ENCODE measurements around the gene PIEZO1. TPM values are rescaled to one million over a fixed set of nuclear protein-coding genes. Genes with fewer than 3 reads are reported as not detected.

The PIEZO1 gene
- total RNA-seq, 1 donor from 2014 or later: 247 TPM

- H3K36me3 ChIP-seq (ENCODE audit: insufficient read depth, low read length): peaks cover 5% of the 10 kb centered on the region
- Mint-ChIP-seq H3K4me3 (ENCODE audit: unreplicated experiment) (no peak overlapping the region), H3K36me3 (ENCODE audit: low read depth, unreplicated experiment) (peaks cover 2% of the 10 kb centered on the region), H3K27ac (ENCODE audit: unreplicated experiment) (no peak overlapping the region), H3K9me3 (ENCODE audit: unreplicated experiment) (no peaks in the 10 kb centered on the region), H3K27me3 (ENCODE audit: low read depth, unreplicated experiment) (no peaks in the 10 kb centered on the region), H3K4me1 (ENCODE audit: low read depth, unreplicated experiment) (peaks cover 9% of the 10 kb centered on the region)
- peaks cover 23% of the 10 kb centered on the region for H3K4me1 ChIP-seq (ENCODE audit: insufficient read depth, low read length)
- FAIRE-seq (no peak), DNase-seq (ENCODE audit: low read depth) (no peak)
- no peaks in the 10 kb centered on the region for H3K9me3 ChIP-seq (ENCODE audit: insufficient read depth, low read depth, low read length)
- no peak overlapping the region for H3K27ac ChIP-seq (ENCODE audit: low read depth, low read length)
- no peak overlapping the region for H3K9ac ChIP-seq (ENCODE audit: low read length)
- H3K79me2 ChIP-seq (ENCODE audit: insufficient read depth, low read length): peaks cover 83% of the 10 kb centered on the region
- H3K27me3 ChIP-seq (ENCODE audit: insufficient read depth, low read length): no peaks in the 10 kb centered on the region
- TF ChIP-seq EZH2 (IDR thresholded peaks at IDR 0.05; ENCODE audit: insufficient read depth, low read length) (no peak), CTCF (IDR thresholded peaks at IDR 0.05; ENCODE audit: insufficient read depth, low read depth, low read length) (no peak)
- H4K20me1 ChIP-seq (ENCODE audit: insufficient read depth, low read length): peaks cover 88% of the 10 kb centered on the region
- H3K4me2 ChIP-seq (ENCODE audit: low read length): no peak overlapping the region
- no peak overlapping the region for H2AFZ ChIP-seq (ENCODE audit: low read depth, low read length)
- no peak overlapping the region for H3K4me3 ChIP-seq (ENCODE audit: insufficient read depth, low read depth, low read length)
Observed at GRCh38 chr16:88752386-88753002, 32.5 kb downstream of the PIEZO1 start.

- Histone ChIP-seq H2AFZ (ENCODE audit: low read depth, low read length) (no peak overlapping the region), H4K20me1 (ENCODE audit: insufficient read depth, low read length) (peaks cover 89% of the 10 kb centered on the region), H3K79me2 (ENCODE audit: insufficient read depth, low read length) (peaks cover 78% of the 10 kb centered on the region), H3K9me3 (ENCODE audit: insufficient read depth, low read depth, low read length) (no peaks in the 10 kb centered on the region), H3K4me3 (ENCODE audit: insufficient read depth, low read depth, low read length) (no peak overlapping the region), H3K27ac (ENCODE audit: low read depth, low read length) (no peak overlapping the region), H3K9ac (ENCODE audit: low read length) (no peak overlapping the region), H3K36me3 (ENCODE audit: insufficient read depth, low read length) (peaks cover 5% of the 10 kb centered on the region), H3K4me1 (ENCODE audit: insufficient read depth, low read length) (peaks cover 20% of the 10 kb centered on the region), H3K27me3 (ENCODE audit: insufficient read depth, low read length) (no peaks in the 10 kb centered on the region), H3K4me2 (ENCODE audit: low read length) (no peak overlapping the region)
- no peaks in the 10 kb centered on the region for H3K9me3 Mint-ChIP-seq (ENCODE audit: unreplicated experiment)
- DNase-seq (ENCODE audit: low read depth) (no peak), FAIRE-seq (no peak)
- TF ChIP-seq EZH2 (IDR thresholded peaks at IDR 0.05; ENCODE audit: insufficient read depth, low read length) (no peak), CTCF (IDR thresholded peaks at IDR 0.05; ENCODE audit: insufficient read depth, low read depth, low read length) (no peak)
- H3K27me3 Mint-ChIP-seq (ENCODE audit: low read depth, unreplicated experiment): no peaks in the 10 kb centered on the region
- no peak overlapping the region for H3K4me3 Mint-ChIP-seq (ENCODE audit: unreplicated experiment)
- H3K36me3 Mint-ChIP-seq (ENCODE audit: low read depth, unreplicated experiment): peaks cover 2% of the 10 kb centered on the region
- H3K4me1 Mint-ChIP-seq (ENCODE audit: low read depth, unreplicated experiment): peaks cover 9% of the 10 kb centered on the region
- H3K27ac Mint-ChIP-seq (ENCODE audit: unreplicated experiment): no peak overlapping the region
Observed at GRCh38 chr16:88750854-88751253, 34.2 kb downstream of the PIEZO1 start.

- H4K20me1 ChIP-seq (ENCODE audit: insufficient read depth, low read length): peaks cover 78% of the 10 kb centered on the region
- FAIRE-seq (no peak), DNase-seq (ENCODE audit: low read depth) (no peak)
- H3K4me3 ChIP-seq (ENCODE audit: insufficient read depth, low read depth, low read length): no peak overlapping the region
- H3K4me1 ChIP-seq (ENCODE audit: insufficient read depth, low read length): peaks cover 6% of the 10 kb centered on the region
- H2AFZ ChIP-seq (ENCODE audit: low read depth, low read length): no peak overlapping the region
- Mint-ChIP-seq H3K9me3 (ENCODE audit: unreplicated experiment) (no peaks in the 10 kb centered on the region), H3K4me1 (ENCODE audit: low read depth, unreplicated experiment) (peaks cover 4% of the 10 kb centered on the region), H3K27me3 (ENCODE audit: low read depth, unreplicated experiment) (no peaks in the 10 kb centered on the region), H3K36me3 (ENCODE audit: low read depth, unreplicated experiment) (peaks cover 2% of the 10 kb centered on the region), H3K27ac (ENCODE audit: unreplicated experiment) (no peak overlapping the region), H3K4me3 (ENCODE audit: unreplicated experiment) (no peak overlapping the region)
- no peaks in the 10 kb centered on the region for H3K9me3 ChIP-seq (ENCODE audit: insufficient read depth, low read depth, low read length)
- H3K79me2 ChIP-seq (ENCODE audit: insufficient read depth, low read length): peaks cover 71% of the 10 kb centered on the region
- H3K9ac ChIP-seq (ENCODE audit: low read length): no peak overlapping the region
- H3K4me2 ChIP-seq (ENCODE audit: low read length): no peak overlapping the region
- no peaks in the 10 kb centered on the region for H3K27me3 ChIP-seq (ENCODE audit: insufficient read depth, low read length)
- TF ChIP-seq EZH2 (IDR thresholded peaks at IDR 0.05; ENCODE audit: insufficient read depth, low read length) (no peak), CTCF (IDR thresholded peaks at IDR 0.05; ENCODE audit: insufficient read depth, low read depth, low read length) (no peak)
- peaks cover 5% of the 10 kb centered on the region for H3K36me3 ChIP-seq (ENCODE audit: insufficient read depth, low read length)
- H3K27ac ChIP-seq (ENCODE audit: low read depth, low read length): no peak overlapping the region
Observed at GRCh38 chr16:88749358-88749757, 35.7 kb downstream of the PIEZO1 start.

All from astrocyte (in vitro differentiated cells and primary cell).